Measurements from ENCODE around the gene ULBP2.

ULBP2 gene, protein sequence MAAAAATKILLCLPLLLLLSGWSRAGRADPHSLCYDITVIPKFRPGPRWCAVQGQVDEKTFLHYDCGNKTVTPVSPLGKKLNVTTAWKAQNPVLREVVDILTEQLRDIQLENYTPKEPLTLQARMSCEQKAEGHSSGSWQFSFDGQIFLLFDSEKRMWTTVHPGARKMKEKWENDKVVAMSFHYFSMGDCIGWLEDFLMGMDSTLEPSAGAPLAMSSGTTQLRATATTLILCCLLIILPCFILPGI

DNA sequence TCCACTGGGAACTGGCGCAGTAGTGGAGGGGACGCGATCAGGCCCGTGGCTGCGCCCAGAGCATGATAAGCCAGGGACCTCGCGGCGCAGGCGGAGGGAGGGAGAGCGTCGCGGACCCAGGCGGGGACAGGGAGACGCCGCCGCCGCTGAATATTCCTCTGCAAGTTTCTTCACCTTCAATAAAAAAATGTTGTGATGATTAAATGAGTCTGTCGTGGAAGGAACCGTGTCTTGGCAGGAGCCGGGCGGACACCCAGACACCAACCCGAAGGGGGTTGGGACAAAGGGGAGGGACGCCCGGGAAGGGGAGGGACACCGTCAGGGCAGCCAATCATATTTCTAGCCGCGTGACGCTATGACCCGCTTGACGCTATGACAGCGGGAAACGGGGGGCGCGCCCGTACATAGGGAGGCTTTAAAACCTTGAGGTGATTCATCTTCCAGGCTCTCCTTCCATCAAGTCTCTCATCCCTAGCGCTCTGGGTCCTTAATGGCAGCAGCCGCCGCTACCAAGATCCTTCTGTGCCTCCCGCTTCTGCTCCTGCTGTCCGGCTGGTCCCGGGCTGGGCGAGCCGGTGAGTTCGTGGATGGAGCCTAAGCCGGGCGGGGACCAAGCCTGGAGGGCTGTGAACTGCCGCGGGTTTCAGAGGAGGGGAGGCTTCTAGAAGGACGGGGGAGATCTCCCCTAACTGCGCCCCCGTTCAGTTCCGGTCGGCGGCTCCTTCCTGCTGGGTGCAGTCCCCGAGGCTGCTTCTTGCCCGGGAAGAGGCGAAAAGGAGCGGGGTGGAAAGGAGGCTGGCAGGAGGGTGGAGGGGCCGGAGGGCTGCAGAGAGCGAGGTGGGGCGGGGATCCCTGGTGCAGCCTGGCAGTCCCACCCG is at the start of gene ULBP2:
Gene ULBP2 (plus strand): TSS at position 432 of the 878 bp plus-strand sequence. CDS start 59 bp downstream, at position 491.
- peak; percentile 92 for DNase-seq (ENCODE audit: low read depth)

GRCh38 chr6:149895048-149895590 is 46.7 kb upstream of the ULBP2 start:
- DNase-seq (ENCODE audit: low read depth): peak; percentile 68

- peak; percentile 67 for DNase-seq (ENCODE audit: low read depth)
These were observed 46.0 kb upstream of the ULBP2 start for GRCh38 chr6:149895833-149896271.

GRCh38 chr6:149896491-149896890 is 45.3 kb upstream of the ULBP2 start:
- peak; percentile 16 for DNase-seq (ENCODE audit: low read depth)

DNA sequence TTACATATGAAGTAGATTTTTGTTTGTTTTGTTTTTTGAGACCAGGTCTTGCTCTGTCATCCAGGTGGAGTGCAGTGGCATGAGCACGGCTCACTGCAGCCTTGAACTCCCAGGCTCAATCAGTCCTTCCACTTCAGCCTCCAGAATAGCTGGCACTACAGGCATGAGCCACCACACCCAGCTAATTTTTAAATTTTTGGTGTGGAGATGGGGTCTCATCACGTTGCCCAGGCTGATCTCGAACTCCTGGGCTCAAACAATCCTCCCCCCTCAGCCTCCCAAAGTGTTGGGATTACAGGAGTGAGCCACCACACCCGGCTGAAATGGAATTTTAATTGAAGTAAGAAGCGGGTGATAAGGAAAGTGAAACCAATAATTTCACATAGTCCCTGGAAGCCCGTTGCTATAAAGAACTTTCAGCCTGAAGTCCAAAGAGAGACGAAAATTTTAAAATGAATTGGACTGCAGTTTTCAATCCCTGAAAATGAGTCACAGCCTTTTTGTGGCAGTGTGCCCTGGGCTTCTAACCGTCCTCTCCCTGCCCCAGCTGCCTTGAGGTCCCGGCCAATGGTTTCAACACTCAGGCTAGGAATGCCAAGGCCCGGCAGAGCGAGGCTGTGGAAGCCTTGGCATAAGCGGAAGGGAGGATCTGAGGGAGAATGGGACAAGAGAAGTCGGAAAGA is 44.7 kb upstream of the ULBP2 start:
- peak; percentile 94 for DNase-seq (ENCODE audit: low read depth)

GRCh38 chr6:149897855-149898744 is 43.7 kb upstream of the ULBP2 start, which contains the start of gene RAET1E:
Gene RAET1E (minus strand): TSS chr6:149898113. CDS start chr6:149890901, 7,212 bp downstream.
- no peak for DNase-seq (ENCODE audit: low read depth)

DNA sequence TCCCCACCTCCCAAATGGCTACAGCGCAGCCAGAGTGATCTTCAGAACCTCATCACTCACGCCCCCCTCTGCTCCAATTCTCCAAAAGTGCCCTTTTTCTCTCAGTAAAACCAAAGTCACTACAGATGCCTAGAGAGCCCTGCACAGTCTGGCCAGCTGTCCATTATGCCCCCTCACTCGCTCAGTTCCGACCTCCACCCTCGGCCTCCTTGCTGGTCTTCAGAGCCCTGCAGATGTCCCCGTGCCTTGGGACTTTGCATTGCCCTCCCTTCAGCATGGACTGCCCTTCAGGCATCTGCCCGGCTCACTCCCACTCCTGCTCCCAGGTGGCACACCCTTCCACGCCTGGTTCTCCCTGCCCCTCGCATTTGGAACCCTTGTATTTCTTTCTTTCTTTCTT is 42.8 kb upstream of the ULBP2 start:
- no peak for DNase-seq (ENCODE audit: low read depth)

- DNase-seq (ENCODE audit: low read depth): no peak
These were observed 42.3 kb upstream of the ULBP2 start for GRCh38 chr6:149899486-149899885.

GRCh38 chr6:149899926-149900619 is 41.7 kb upstream of the ULBP2 start:
- DNase-seq (ENCODE audit: low read depth): no peak

- no peak for DNase-seq (ENCODE audit: low read depth)
These were observed 41.0 kb upstream of the ULBP2 start for GRCh38 chr6:149900620-149901443.

- DNase-seq (ENCODE audit: low read depth): no peak
These were observed 40.2 kb upstream of the ULBP2 start for GRCh38 chr6:149901444-149902140.

DNA sequence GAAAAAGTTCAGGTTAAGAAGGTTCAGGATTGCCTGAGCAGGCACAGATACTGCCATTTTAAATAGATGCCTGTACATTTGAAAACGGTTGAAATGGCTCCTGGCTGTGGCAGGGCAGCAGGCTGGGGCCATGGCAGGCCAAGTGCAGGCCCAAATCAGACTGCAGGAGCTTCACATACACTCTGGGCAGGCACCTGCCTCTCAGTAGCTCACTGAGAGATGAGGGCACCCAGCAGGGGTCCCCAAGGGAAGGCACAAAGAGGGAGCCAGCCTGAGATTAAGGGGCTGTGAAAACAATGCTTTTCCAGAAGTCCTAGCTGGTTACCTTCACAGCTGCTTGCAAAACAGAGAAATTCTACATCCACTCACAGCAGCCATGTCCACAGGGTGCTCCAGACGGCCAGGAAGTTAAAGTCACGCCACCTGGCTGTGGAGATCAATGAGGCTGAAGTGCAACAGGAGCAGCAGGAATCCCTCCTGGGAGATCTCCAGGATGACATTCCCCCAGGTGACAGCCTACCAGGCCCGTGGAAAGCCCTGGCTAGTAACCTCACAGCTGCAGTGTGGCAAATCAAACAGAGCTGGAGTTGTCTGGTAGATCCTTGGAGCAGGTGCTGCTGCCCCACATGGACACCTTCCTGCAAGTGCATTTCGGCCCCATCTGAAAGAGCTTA is 37.7 kb upstream of the ULBP2 start:
- no peak for DNase-seq (ENCODE audit: low read depth)

DNA sequence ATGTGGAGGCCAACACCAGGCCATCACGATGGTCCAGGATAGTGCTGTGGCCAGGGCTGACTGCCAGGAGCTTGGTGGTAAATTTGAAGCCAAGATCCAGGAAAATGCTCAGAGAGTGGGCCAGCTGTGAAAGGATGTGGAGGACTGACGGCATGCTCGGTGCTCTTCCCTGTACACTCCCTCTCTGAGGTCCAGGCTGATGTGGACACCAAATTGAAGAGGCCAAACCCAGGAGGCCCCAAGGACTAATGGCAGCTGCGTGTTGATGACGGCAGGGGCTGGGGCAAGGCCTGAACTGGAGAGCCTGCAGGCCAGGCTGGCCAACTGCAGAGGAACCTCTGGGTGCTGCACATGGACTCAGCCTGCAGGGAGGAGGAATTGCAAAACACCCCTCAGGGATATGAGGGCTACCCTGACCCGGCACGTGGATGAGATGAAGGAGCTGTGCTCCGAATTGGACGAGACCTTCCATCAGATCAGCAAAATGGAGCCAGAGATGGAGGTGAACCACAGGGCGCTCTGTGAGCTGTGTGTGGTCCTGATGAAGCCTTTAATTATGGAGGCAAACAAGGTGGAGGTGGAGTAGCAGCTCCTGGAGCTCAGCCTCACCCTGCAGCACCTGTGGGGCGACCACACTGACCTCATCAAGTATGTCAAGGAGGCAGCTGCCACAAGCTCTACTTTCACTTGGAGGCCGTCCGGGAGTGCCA is 37.0 kb upstream of the ULBP2 start:
- DNase-seq (ENCODE audit: low read depth): no peak

GRCh38 chr6:149905371-149905910 is 36.4 kb upstream of the ULBP2 start:
- no peak for DNase-seq (ENCODE audit: low read depth)

DNA sequence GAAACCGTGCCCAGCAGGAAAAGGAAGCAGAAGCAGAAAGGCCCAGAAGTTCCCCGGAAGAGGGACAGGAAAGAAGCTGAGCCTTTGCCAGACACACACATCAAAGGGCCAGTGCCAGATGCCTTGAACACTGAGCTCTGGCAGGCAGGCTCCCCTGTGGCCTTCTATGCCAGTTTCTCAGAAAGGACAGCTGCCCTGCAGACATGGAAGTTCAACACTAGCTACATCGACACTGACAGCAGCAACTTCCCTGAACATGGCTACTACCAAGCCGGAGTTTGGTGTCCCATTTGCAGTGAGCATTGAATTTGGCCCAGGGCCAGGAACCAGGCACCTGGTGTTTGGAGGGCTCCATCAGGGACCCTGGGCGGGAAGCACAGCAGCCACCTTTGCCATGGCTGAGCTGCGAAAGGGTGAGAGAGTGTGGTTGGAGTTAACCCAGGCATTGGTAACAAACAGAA is 35.9 kb upstream of the ULBP2 start:
- no peak for DNase-seq (ENCODE audit: low read depth)

DNA sequence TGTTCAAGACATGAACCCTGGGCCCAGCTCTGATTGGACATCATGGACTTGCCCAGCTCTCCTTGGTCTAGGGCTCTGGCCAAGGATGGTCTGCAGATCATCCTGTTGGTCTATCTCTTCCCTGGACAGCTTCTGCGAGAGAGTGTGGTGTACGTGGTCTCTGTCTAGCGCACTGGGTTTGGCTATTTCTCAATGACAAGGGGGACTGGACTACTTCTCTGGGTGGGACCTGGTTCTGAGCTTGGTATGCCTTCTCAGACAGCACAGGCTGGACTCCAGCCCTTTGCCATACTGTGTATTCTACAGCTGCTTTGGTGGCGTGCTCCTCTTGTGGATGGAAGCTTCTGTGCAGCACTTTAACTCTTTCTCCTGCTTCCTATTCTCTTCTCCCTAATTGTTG is 35.4 kb upstream of the ULBP2 start:
- DNase-seq (ENCODE audit: low read depth): no peak

GRCh38 chr6:149907317-149907716 is 34.5 kb upstream of the ULBP2 start:
- no peak for DNase-seq (ENCODE audit: low read depth)

Measured in GM04504 (cell line).